ENCODE results near the gene HIP1.
"Not testable (repeated sequence)": the region's sequence is repeated elsewhere in the genome, so short reads cannot be mapped to it uniquely, and the experiment has no call there.

HIP1 gene

GRCh38 chr7:75604408-75604807 is 134.3 kb downstream of the HIP1 start:
- Histone ChIP-seq H3K36me3 (ENCODE audit: control insufficient read depth in 2 of 2, insufficient read depth in 2 of 2, low read length in 2 of 2) (no peaks in the 10 kb centered on the region), H3K27ac (ENCODE audit: low read length) (no peak overlapping the region), H3K9ac (ENCODE audit: low read length in 2 of 2) (no peak overlapping the region)

DNA sequence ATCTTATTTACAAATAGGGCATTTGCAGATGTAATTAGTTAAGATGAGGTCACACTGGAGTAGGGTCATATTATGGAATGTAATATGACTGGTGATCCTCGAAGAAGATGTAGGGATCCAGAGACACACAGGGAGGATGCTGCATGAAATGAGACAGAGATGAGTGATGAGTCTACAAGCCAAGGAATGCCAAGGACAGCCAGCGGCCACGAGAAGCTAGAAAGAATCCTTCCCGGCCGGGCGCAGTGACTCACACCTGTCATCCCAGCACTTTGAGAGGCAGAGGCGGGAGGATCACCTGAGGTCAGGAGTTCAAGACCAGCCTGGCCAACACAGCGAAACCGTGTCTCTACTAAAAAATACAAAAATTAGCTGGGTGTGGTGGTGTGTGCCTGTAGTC is 135.9 kb downstream of the HIP1 start:
- H3K36me3 ChIP-seq (ENCODE audit: control insufficient read depth in 2 of 2, insufficient read depth in 2 of 2, low read length in 2 of 2); H3K9me3 ChIP-seq (ENCODE audit: control insufficient read depth in 2 of 2, low read length in 2 of 2); H3K27me3 ChIP-seq (ENCODE audit: control insufficient read depth in 1 of 2, insufficient read depth in 2 of 2, low read length in 2 of 2); H3K27ac ChIP-seq (ENCODE audit: low read length); H3K4me3 ChIP-seq (ENCODE audit: low read length in 2 of 2); H3K9ac ChIP-seq (ENCODE audit: low read length in 2 of 2); H3K4me1 ChIP-seq (ENCODE audit: control insufficient read depth, insufficient read depth, low read length): not testable (repeated sequence)

More at GRCh38 chr7:75604408-75604807, 134.3 kb downstream of the HIP1 start:
- H3K27me3 ChIP-seq (ENCODE audit: control insufficient read depth in 1 of 2, insufficient read depth in 2 of 2, low read length in 2 of 2), result no peaks in the 10 kb centered on the region
- no peaks in the 10 kb centered on the region for H3K9me3 ChIP-seq (ENCODE audit: control insufficient read depth in 2 of 2, low read length in 2 of 2)
- H3K4me3 ChIP-seq (ENCODE audit: low read length in 2 of 2), result no peak overlapping the region
- peaks cover under 1% of the 10 kb centered on the region for H3K4me1 ChIP-seq (ENCODE audit: control insufficient read depth, insufficient read depth, low read length)

DNA sequence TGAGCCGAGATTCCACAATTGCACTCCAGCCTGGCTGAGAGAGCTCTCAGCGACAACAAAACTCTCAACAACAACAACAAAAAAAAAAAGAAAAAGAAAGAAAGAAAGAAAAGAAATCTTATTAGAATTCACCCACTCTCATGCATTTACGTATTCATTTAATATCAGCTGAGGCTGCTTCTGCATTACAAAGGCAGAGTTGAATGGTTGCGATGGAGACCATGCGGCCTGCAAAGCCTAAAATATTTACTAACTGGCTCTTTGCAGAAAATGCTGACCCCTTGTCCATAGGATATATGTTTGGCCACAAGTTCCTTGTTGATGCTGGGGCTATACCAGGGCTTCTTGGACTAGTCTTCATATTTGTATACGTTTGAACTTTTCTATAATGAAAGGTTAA is 137.2 kb downstream of the HIP1 start:
- peaks cover 0 to 2% of the 10 kb centered on the region in 2 donors for H3K36me3 ChIP-seq (ENCODE audit: control insufficient read depth in 2 of 2, insufficient read depth in 2 of 2, low read length in 2 of 2)
- peaks cover 5% of the 10 kb centered on the region for H3K4me1 ChIP-seq (ENCODE audit: control insufficient read depth, insufficient read depth, low read length)
- no peak overlapping the region for H3K27ac ChIP-seq (ENCODE audit: low read length)
- H3K4me3 ChIP-seq (ENCODE audit: low read length in 2 of 2), result no peak overlapping the region
- no peak overlapping the region for H3K9ac ChIP-seq (ENCODE audit: low read length in 2 of 2)
- H3K27me3 ChIP-seq (ENCODE audit: control insufficient read depth in 1 of 2, insufficient read depth in 2 of 2, low read length in 2 of 2), result no peaks in the 10 kb centered on the region
- H3K9me3 ChIP-seq (ENCODE audit: control insufficient read depth in 2 of 2, low read length in 2 of 2), result no peaks in the 10 kb centered on the region

DNA sequence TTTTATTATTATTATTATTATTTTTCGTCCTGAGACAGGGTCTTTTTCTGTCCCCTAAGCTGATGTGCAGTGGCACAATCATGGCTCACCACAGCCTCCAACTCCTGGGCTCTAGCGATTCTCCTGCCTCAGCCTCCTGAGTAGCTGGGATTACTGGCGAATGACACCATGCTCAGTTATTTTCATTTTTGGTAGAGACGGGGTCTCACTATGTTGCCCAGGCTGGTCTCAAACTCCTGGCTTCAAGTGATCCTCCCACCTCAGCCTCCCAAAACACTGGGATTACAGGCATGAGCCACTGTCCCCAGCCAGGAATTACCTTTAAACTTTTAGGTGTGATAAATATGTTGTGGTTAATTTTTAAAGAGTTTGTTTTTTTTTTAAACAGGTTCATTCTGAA is 138.0 kb downstream of the HIP1 start:
- H3K27ac ChIP-seq (ENCODE audit: low read length); H3K27me3 ChIP-seq (ENCODE audit: control insufficient read depth in 1 of 2, insufficient read depth in 2 of 2, low read length in 2 of 2); H3K4me1 ChIP-seq (ENCODE audit: control insufficient read depth, insufficient read depth, low read length); H3K9me3 ChIP-seq (ENCODE audit: control insufficient read depth in 2 of 2, low read length in 2 of 2); H3K9ac ChIP-seq (ENCODE audit: low read length in 2 of 2); H3K4me3 ChIP-seq (ENCODE audit: low read length in 2 of 2); H3K36me3 ChIP-seq (ENCODE audit: control insufficient read depth in 2 of 2, insufficient read depth in 2 of 2, low read length in 2 of 2): not testable (repeated sequence)

DNA sequence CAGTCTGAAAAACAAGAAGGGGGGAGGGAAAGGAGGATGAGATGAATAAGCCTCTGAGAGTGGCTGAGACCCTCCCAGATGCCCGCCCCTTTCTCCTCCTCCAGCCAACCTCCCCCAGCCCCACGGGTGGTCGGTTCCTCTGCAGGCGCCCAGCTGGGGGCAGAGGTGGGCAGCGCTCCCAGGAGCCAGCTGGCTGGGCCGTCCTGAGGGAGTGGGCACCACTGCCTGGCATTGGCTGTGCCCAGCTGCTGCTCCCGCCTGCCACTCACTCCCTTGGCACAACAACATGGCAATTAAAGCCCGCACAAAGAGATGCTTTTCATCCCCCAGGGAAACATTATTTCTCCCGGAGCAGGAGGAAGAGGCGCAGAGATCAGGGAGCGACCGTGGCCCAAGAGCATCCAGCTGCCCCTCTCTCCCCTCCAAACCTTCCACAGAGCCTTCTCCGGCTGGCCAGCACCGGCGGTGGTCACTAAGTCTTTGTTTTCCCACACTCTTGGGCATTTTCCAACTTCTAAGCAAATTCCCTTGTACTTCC is 139.4 kb downstream of the HIP1 start:
- no peaks in the 10 kb centered on the region for H3K9me3 ChIP-seq (ENCODE audit: control insufficient read depth in 2 of 2, low read length in 2 of 2)
- H3K9ac ChIP-seq (ENCODE audit: low read length in 2 of 2), result no peak overlapping the region
- no peaks in the 10 kb centered on the region for H3K27me3 ChIP-seq (ENCODE audit: control insufficient read depth in 1 of 2, insufficient read depth in 2 of 2, low read length in 2 of 2)
- H3K4me3 ChIP-seq (ENCODE audit: low read length in 2 of 2), result no peak overlapping the region
- peaks cover 5% of the 10 kb centered on the region for H3K4me1 ChIP-seq (ENCODE audit: control insufficient read depth, insufficient read depth, low read length)
- H3K36me3 ChIP-seq (ENCODE audit: control insufficient read depth in 2 of 2, insufficient read depth in 2 of 2, low read length in 2 of 2), result peaks cover 0 to 2% of the 10 kb centered on the region in 2 donors
- H3K27ac ChIP-seq (ENCODE audit: low read length), result no peak overlapping the region

- peaks cover 0 to 3% of the 10 kb centered on the region in 2 donors for H3K36me3 ChIP-seq (ENCODE audit: control insufficient read depth in 2 of 2, insufficient read depth in 2 of 2, low read length in 2 of 2)
- no peaks in the 10 kb centered on the region for H3K27me3 ChIP-seq (ENCODE audit: control insufficient read depth in 1 of 2, insufficient read depth in 2 of 2, low read length in 2 of 2)
- no peak overlapping the region for H3K27ac ChIP-seq (ENCODE audit: low read length)
- H3K9ac ChIP-seq (ENCODE audit: low read length in 2 of 2), result no peak overlapping the region
- H3K9me3 ChIP-seq (ENCODE audit: control insufficient read depth in 2 of 2, low read length in 2 of 2), result no peaks in the 10 kb centered on the region
- H3K4me1 ChIP-seq (ENCODE audit: control insufficient read depth, insufficient read depth, low read length), result peaks cover 5% of the 10 kb centered on the region
- H3K4me3 ChIP-seq (ENCODE audit: low read length in 2 of 2), result no peak overlapping the region
Observed at GRCh38 chr7:75596727-75597614, 141.8 kb downstream of the HIP1 start.

- H3K36me3 ChIP-seq (ENCODE audit: control insufficient read depth in 2 of 2, insufficient read depth in 2 of 2, low read length in 2 of 2), result peaks cover 0 to 9% of the 10 kb centered on the region in 2 donors
- no peaks in the 10 kb centered on the region for H3K27me3 ChIP-seq (ENCODE audit: control insufficient read depth in 1 of 2, insufficient read depth in 2 of 2, low read length in 2 of 2)
- no peak overlapping the region for H3K27ac ChIP-seq (ENCODE audit: low read length)
Observed at GRCh38 chr7:75595766-75596165, 143.0 kb downstream of the HIP1 start.

DNA sequence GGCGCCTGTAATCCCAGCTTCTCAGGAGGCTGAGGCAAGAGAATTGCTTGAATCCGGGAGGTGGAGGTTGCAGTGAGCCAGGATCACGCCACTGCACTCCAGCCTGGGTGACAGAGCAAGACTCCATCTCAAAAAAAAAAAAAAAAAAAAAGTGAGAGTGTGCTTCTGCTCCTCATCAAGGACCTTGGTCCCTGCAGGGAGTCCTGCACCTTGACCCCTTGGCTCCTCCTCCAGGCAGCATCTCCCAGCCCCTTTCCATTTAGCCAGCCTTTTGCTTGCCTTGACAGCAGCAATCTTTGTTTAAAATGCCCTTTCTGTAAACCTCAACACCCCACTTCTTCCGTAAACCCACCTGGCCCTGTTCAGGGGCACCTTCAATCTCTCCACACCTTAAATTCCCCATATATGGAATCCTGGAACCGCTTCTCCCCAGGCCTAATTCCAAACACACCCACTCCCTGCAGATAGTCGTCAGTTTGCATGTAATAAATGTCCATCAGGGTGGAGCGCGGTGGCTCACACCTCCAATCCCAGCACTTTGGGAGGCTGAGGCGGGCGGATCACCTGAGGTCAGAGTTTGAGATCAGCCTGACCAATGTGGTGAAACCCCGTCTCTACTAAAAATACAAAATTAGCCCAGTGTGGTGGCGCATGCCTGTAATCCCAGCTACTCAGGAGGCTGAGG is 145.1 kb downstream of the HIP1 start:
- H3K27ac ChIP-seq (ENCODE audit: low read length); H3K9ac ChIP-seq (ENCODE audit: low read length in 2 of 2); H3K36me3 ChIP-seq (ENCODE audit: control insufficient read depth in 2 of 2, insufficient read depth in 2 of 2, low read length in 2 of 2); H3K27me3 ChIP-seq (ENCODE audit: control insufficient read depth in 1 of 2, insufficient read depth in 2 of 2, low read length in 2 of 2); H3K4me3 ChIP-seq (ENCODE audit: low read length in 2 of 2); H3K4me1 ChIP-seq (ENCODE audit: control insufficient read depth, insufficient read depth, low read length); H3K9me3 ChIP-seq (ENCODE audit: control insufficient read depth in 2 of 2, low read length in 2 of 2): not testable (repeated sequence)

More at GRCh38 chr7:75595766-75596165, 143.0 kb downstream of the HIP1 start:
- no peak overlapping the region for H3K9ac ChIP-seq (ENCODE audit: low read length in 2 of 2)
- no peak overlapping the region for H3K4me3 ChIP-seq (ENCODE audit: low read length in 2 of 2)
- H3K9me3 ChIP-seq (ENCODE audit: control insufficient read depth in 2 of 2, low read length in 2 of 2), result no peaks in the 10 kb centered on the region
- peaks cover 5% of the 10 kb centered on the region for H3K4me1 ChIP-seq (ENCODE audit: control insufficient read depth, insufficient read depth, low read length)

DNA sequence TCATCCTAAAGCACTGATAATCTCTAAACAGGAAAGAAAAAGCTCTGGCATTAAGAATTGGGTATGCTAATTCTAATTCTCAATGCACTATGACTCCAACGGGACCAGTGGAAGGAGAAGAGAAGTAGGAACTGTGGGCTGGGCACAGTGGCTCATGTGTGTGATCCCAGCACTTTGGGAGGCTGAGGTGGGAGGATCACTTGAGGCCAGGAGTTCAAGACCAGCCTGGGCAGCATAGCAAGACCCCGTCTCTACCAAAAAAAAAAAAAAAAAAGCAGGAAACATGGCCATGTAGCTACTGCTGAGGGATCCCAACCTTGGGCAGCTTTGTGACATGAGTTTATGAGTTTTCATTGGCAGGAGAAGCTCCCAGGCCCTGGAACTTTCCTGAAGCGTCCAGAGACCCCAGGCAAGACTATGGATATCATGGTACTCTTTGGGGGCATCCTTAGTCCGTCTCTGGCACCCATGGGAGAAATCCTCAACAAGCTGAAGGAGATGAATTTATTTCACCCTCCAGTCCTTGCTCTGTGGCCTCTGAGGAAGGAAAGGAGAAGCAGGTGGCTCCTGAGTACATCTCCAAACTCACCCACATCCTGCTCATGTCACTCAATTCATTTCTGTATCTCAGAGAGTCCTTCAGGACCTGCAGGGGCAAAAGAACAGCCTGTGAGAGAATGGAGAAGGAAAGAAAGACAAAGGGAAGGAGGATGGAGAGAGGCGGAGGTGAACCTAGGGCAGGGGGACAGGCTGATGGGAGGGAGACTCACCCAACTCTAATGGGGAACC is 147.1 kb downstream of the HIP1 start:
- Histone ChIP-seq H3K9ac (ENCODE audit: low read length in 2 of 2) (no peak overlapping the region), H3K27ac (ENCODE audit: low read length) (no peak overlapping the region), H3K36me3 (ENCODE audit: control insufficient read depth in 2 of 2, insufficient read depth in 2 of 2, low read length in 2 of 2) (peaks cover under 1 to 9% of the 10 kb centered on the region in 2 donors), H3K9me3 (ENCODE audit: control insufficient read depth in 2 of 2, low read length in 2 of 2) (no peaks in the 10 kb centered on the region), H3K4me1 (ENCODE audit: control insufficient read depth, insufficient read depth, low read length) (no peaks in the 10 kb centered on the region), H3K27me3 (ENCODE audit: control insufficient read depth in 1 of 2, insufficient read depth in 2 of 2, low read length in 2 of 2) (no peaks in the 10 kb centered on the region), H3K4me3 (ENCODE audit: low read length in 2 of 2) (no peak overlapping the region)

DNA sequence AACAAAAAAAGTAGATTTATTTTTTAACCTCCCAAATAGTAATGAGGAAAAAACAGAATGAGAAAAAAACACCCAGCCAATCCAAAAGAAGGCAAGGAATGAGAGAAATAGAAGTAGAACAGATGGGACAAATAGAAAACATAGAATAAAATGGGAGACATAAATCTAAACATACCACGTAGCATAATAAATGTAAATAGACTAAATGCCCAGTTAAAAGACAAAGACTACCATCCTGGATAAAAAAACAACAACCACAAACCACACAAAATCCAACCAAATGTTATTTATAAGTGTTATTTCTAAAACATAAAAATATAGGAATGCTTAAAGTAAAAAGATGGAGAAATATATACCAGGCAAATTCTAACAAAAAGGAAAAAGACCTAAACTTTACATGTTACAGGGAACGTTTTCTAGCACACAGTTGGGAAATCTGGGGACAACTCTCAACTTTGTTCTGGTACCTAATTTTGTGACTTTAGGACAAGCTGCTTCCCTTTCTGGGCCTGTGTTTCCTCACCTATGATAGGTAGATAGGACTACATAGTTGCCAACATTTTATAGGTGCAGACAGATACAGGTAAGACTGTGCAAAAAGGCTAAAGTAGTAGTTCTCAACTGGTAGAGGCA is 148.3 kb downstream of the HIP1 start:
- Histone ChIP-seq H3K9me3 (ENCODE audit: control insufficient read depth in 2 of 2, low read length in 2 of 2) (no peaks in the 10 kb centered on the region), H3K27ac (ENCODE audit: low read length) (no peak overlapping the region), H3K4me1 (ENCODE audit: control insufficient read depth, insufficient read depth, low read length) (no peaks in the 10 kb centered on the region), H3K36me3 (ENCODE audit: control insufficient read depth in 2 of 2, insufficient read depth in 2 of 2, low read length in 2 of 2) (peaks cover 3 to 15% of the 10 kb centered on the region in 2 donors), H3K27me3 (ENCODE audit: control insufficient read depth in 1 of 2, insufficient read depth in 2 of 2, low read length in 2 of 2) (no peaks in the 10 kb centered on the region), H3K4me3 (ENCODE audit: low read length in 2 of 2) (no peak overlapping the region), H3K9ac (ENCODE audit: low read length in 2 of 2) (no peak overlapping the region)
